Measurements from ENCODE around the gene ASPSCR1. TPM values are rescaled to one million over a fixed set of nuclear protein-coding genes. Genes with fewer than 3 reads are reported as not detected.

The ASPSCR1 gene
- total RNA-seq, 4 donors from 2014 or later, result 17.9 to 25.6 (median 21.6) TPM

GRCh38 chr17:81990836-81991683 lies 13.6 kb downstream of the ASPSCR1 start:
- no peak overlapping the region for H3K27ac ChIP-seq
- H3K36me3 ChIP-seq, result peaks cover 20% of the 10 kb centered on the region
- no peaks in the 10 kb centered on the region for H3K27me3 ChIP-seq
- no peak for DNase-seq (ENCODE audit: low spot score in 2 of 2)
- WGBS, result 83% methylated on average over 24 of the region's 25 CpGs
- no peak for TF ChIP-seq POLR2A (IDR thresholded peaks at IDR 0.05)
- TF ChIP-seq EP300 (IDR thresholded peaks at IDR 0.05), result no peak
- TF ChIP-seq CTCF (IDR thresholded peaks at IDR 0.05), result no peak
- TF ChIP-seq POLR2AphosphoS5 (IDR thresholded peaks at IDR 0.05), result no peak
- peaks cover 24% of the 10 kb centered on the region for H3K4me1 ChIP-seq
- no peaks in the 10 kb centered on the region for H3K9me3 ChIP-seq
- H3K4me3 ChIP-seq, result peak overlapping the region; percentile 7

- peak overlapping the region; percentile 26 for H3K27ac ChIP-seq
- H3K4me1 ChIP-seq, result peaks cover 24% of the 10 kb centered on the region
- peak overlapping the region; percentile 7 for H3K4me3 ChIP-seq
- peaks cover 20% of the 10 kb centered on the region for H3K36me3 ChIP-seq
- TF ChIP-seq POLR2AphosphoS5 (IDR thresholded peaks at IDR 0.05) (peak in 1 of 3 donors; percentile 15), EP300 (IDR thresholded peaks at IDR 0.05) (no peak)
- H3K9me3 ChIP-seq, result no peaks in the 10 kb centered on the region
- peak in 1 of 2 donors; percentile 85 for DNase-seq (ENCODE audit: low spot score in 2 of 2)
- no peaks in the 10 kb centered on the region for H3K27me3 ChIP-seq
- 22% methylated on average over 14 of the region's 31 CpGs for WGBS
Measured at GRCh38 chr17:81991684-81992305, 14.4 kb downstream of the ASPSCR1 start.

- WGBS, result 81% methylated on average over 24 of the region's 31 CpGs
- TF ChIP-seq CTCF (IDR thresholded peaks at IDR 0.05), result no peak
- TF ChIP-seq POLR2AphosphoS5 (IDR thresholded peaks at IDR 0.05), result no peak
- TF ChIP-seq EP300 (IDR thresholded peaks at IDR 0.05), result no peak
- TF ChIP-seq POLR2A (IDR thresholded peaks at IDR 0.05), result no peak
Measured at GRCh38 chr17:81992306-81993102, 15.1 kb downstream of the ASPSCR1 start.

GRCh38 chr17:81993729-81994592 lies 16.5 kb downstream of the ASPSCR1 start:
- H3K4me3 ChIP-seq, result no peak overlapping the region
- H3K4me1 ChIP-seq, result peaks cover 24% of the 10 kb centered on the region
- 89% methylated on average over 9 of the region's 37 CpGs for WGBS

More at GRCh38 chr17:81992306-81993102, 15.1 kb downstream of the ASPSCR1 start:
- Histone ChIP-seq H3K4me1 (peaks cover 24% of the 10 kb centered on the region), H3K4me3 (peak overlapping the region; percentile 7), H3K27ac (peak overlapping the region; percentile 26), H3K27me3 (no peaks in the 10 kb centered on the region), H3K9me3 (no peaks in the 10 kb centered on the region), H3K36me3 (peaks cover 15% of the 10 kb centered on the region)
- DNase-seq (ENCODE audit: low spot score in 2 of 2), result no peak

More at GRCh38 chr17:81993729-81994592, 16.5 kb downstream of the ASPSCR1 start:
- TF ChIP-seq CTCF (IDR thresholded peaks at IDR 0.05), result no peak
- no peak for TF ChIP-seq POLR2A (IDR thresholded peaks at IDR 0.05)
- TF ChIP-seq POLR2AphosphoS5 (IDR thresholded peaks at IDR 0.05), result no peak
- TF ChIP-seq EP300 (IDR thresholded peaks at IDR 0.05), result no peak
- no peak for DNase-seq (ENCODE audit: low spot score in 2 of 2)
- no peaks in the 10 kb centered on the region for H3K9me3 ChIP-seq
- no peaks in the 10 kb centered on the region for H3K27me3 ChIP-seq
- peaks cover 13% of the 10 kb centered on the region for H3K36me3 ChIP-seq
- H3K27ac ChIP-seq, result no peak overlapping the region
